Measurements from ENCODE around the gene TBATA. TPM values are rescaled to one million over a fixed set of nuclear protein-coding genes. Genes with fewer than 3 reads are reported as not detected.
"Not testable (repeated sequence)": the region's sequence is repeated elsewhere in the genome, so short reads cannot be mapped to it uniquely, and the experiment has no call there.

TBATA gene
- total RNA-seq, 4 donors from 2014 or later, result not detected

GRCh38 chr10:70770001-70770400 is 15.2 kb downstream of the TBATA start:
- Histone ChIP-seq H3K9me3 (no peaks in the 10 kb centered on the region), H3K4me1 (no peaks in the 10 kb centered on the region), H3K36me3 (no peaks in the 10 kb centered on the region), H3K27me3 (no peaks in the 10 kb centered on the region), H3K4me3 (no peak overlapping the region), H3K27ac (no peak overlapping the region)
- DNase-seq, result no peak
- TF ChIP-seq CTCF (IDR thresholded peaks at IDR 0.05) (no peak), POLR2A (IDR thresholded peaks at IDR 0.05) (no peak)
- intact Hi-C loops (cut with DNase I; ENCODE audit: low total_unique reads), result no loop called here

- no peak for DNase-seq
- Histone ChIP-seq H3K27me3 (no peaks in the 10 kb centered on the region), H3K4me3 (no peak overlapping the region), H3K36me3 (no peaks in the 10 kb centered on the region), H3K9me3 (no peaks in the 10 kb centered on the region), H3K4me1 (no peaks in the 10 kb centered on the region), H3K27ac (no peak overlapping the region)
- TF ChIP-seq POLR2A (IDR thresholded peaks at IDR 0.05) (no peak), CTCF (IDR thresholded peaks at IDR 0.05) (no peak)
- intact Hi-C loops (cut with DNase I; ENCODE audit: low total_unique reads), result no loop called here
Measured at GRCh38 chr10:70769121-70769520, 16.1 kb downstream of the TBATA start.

GRCh38 chr10:70768026-70768685 is 17.0 kb downstream of the TBATA start:
- H3K27me3 ChIP-seq; H3K9me3 ChIP-seq; H3K27ac ChIP-seq; H3K4me1 ChIP-seq; H3K4me3 ChIP-seq; H3K36me3 ChIP-seq; intact Hi-C loops (cut with DNase I; ENCODE audit: low total_unique reads): not testable (repeated sequence)
- peak in 1 of 2 donors; percentile 3 for DNase-seq

- Histone ChIP-seq H3K27me3 (no peaks in the 10 kb centered on the region), H3K27ac (no peak overlapping the region), H3K9me3 (no peaks in the 10 kb centered on the region), H3K4me1 (no peaks in the 10 kb centered on the region), H3K36me3 (no peaks in the 10 kb centered on the region), H3K4me3 (no peak overlapping the region)
- TF ChIP-seq POLR2A (IDR thresholded peaks at IDR 0.05) (no peak), CTCF (IDR thresholded peaks at IDR 0.05) (no peak)
- peak in 1 of 2 donors; percentile 5 for DNase-seq
- intact Hi-C loops (cut with DNase I; ENCODE audit: low total_unique reads), result no loop called here
Measured at GRCh38 chr10:70765794-70766594, 19.2 kb downstream of the TBATA start.

GRCh38 chr10:70763567-70763966 is 21.6 kb downstream of the TBATA start:
- H3K4me3 ChIP-seq, result no peak overlapping the region
- H3K9me3 ChIP-seq, result no peaks in the 10 kb centered on the region
- peak in 1 of 2 donors; percentile 5 for DNase-seq
- intact Hi-C loops (cut with DNase I; ENCODE audit: low total_unique reads), result loop anchor here (5.0 kb wide), 1 partner anchor 216 kb away; no protein-coding TSS in a partner anchor
- TF ChIP-seq CTCF (IDR thresholded peaks at IDR 0.05) (no peak), POLR2A (IDR thresholded peaks at IDR 0.05) (no peak)
- H3K27me3 ChIP-seq, result no peaks in the 10 kb centered on the region
- no peak overlapping the region for H3K27ac ChIP-seq
- H3K4me1 ChIP-seq, result no peaks in the 10 kb centered on the region
- no peaks in the 10 kb centered on the region for H3K36me3 ChIP-seq

Measured in uterus (tissue), 4 donors.